Tibial artery (tissue), 4 donors: ENCODE data around the gene SUMO4.

Experiments
- DNase-seq, 2 donors: peaks; one replicate each; pipeline ENCODE4 v3.0.0-alpha.2; 2019
- H3K27ac ChIP-seq, 2 donors: fragments of 200-600 bp; sonication (generic) in 1 of 2; 1 replicate in 1 of 2; 2 replicates in 1 of 2; pipeline ENCODE4 v1.5.1; 2018 to 2019; ENCODE audit warnings: mild to moderate bottlenecking in 1 of 2
- H3K27me3 ChIP-seq, 2 donors: fragments of 200-600 bp; sonication (generic) in 1 of 2; one replicate each; pipeline versions ENCODE4 v1.5.1 to v1.6.0; 2016 to 2019
- H3K36me3 ChIP-seq, 3 donors: fragments of 200-600 bp; sonication (generic) in 2 of 3; one replicate each; pipeline ENCODE4 v1.5.1; 2016 to 2019; ENCODE audit warnings: mild to moderate bottlenecking in 2 of 3
- H3K4me1 ChIP-seq, 4 donors: fragments of 200-600 bp; sonication (generic) in 2 of 4; 1 replicate in 3 of 4; 2 replicates in 1 of 4; pipeline ENCODE4 v1.5.1; 2016 to 2019
- H3K4me3 ChIP-seq, 2 donors: fragments of 200-600 bp; sonication (generic) in 1 of 2; 1 replicate in 1 of 2; 2 replicates in 1 of 2; pipeline ENCODE4 v1.5.1; 2018 to 2019; ENCODE audit warnings: mild to moderate bottlenecking in 2 of 2
- H3K9me3 ChIP-seq, 3 donors: fragments of 200-600 bp; sonication (generic) in 1 of 3; one replicate each; pipeline ENCODE4 v1.5.1; 2016 to 2019
- CTCF ChIP-seq, 2 experiments: fragments of 200-600 bp in 1 of 2; fragments of 450-650 bp in 1 of 2; IDR thresholded peaks; one replicate each; pipeline ENCODE4 v1.5.1; 2017 to 2019; ENCODE audit warnings: antibody characterized with exemption in 2 of 2, mild to moderate bottlenecking in 1 of 2, moderate library complexity in 1 of 2
- intact Hi-C: fragments of 100-400 bp; cut with DNase I; formaldehyde crosslinking; loops from one replicate; pipeline ENCODE4 v1.15.0; 2023; ENCODE audit warnings: low total_unique reads

SUMO4 gene

GRCh38 chr6:149366267-149366921, 33.7 kb upstream of the SUMO4 start:
- peaks cover 0 to 47% (median 16%) of the 10 kb centered on the region in 4 donors for H3K4me1 ChIP-seq
- intact Hi-C loops, result no loop called here
- TF ChIP-seq CTCF (IDR thresholded peaks at IDR 0.05), result no peak
- H3K9me3 ChIP-seq, result no peaks in the 10 kb centered on the region
- DNase-seq, result no peak
- H3K27ac ChIP-seq, result no peak overlapping the region
- no peak overlapping the region for H3K4me3 ChIP-seq
- H3K27me3 ChIP-seq, result no peaks in the 10 kb centered on the region
- H3K36me3 ChIP-seq, result peaks cover 0 to 3% (median 0%) of the 10 kb centered on the region in 3 donors

GRCh38 chr6:149368065-149368464, 32.0 kb upstream of the SUMO4 start:
- H3K27me3 ChIP-seq, result no peaks in the 10 kb centered on the region
- H3K27ac ChIP-seq, result no peak overlapping the region
- no peak overlapping the region for H3K4me3 ChIP-seq
- H3K9me3 ChIP-seq, result no peaks in the 10 kb centered on the region
- peaks cover 0 to 47% (median 16%) of the 10 kb centered on the region in 4 donors for H3K4me1 ChIP-seq
- intact Hi-C loops, result no loop called here
- no peak for TF ChIP-seq CTCF (IDR thresholded peaks at IDR 0.05)
- H3K36me3 ChIP-seq, result peaks cover 0 to 7% (median 0%) of the 10 kb centered on the region in 3 donors
- DNase-seq, result no peak

- H3K4me1 ChIP-seq, result peaks cover 0 to 24% (median 8%) of the 10 kb centered on the region in 4 donors
- intact Hi-C loops, result no loop called here
- no peak overlapping the region for H3K4me3 ChIP-seq
- no peaks in the 10 kb centered on the region for H3K9me3 ChIP-seq
- TF ChIP-seq CTCF (IDR thresholded peaks at IDR 0.05), result no peak
- H3K27me3 ChIP-seq, result no peaks in the 10 kb centered on the region
- DNase-seq, result no peak
- peaks cover 0 to 7% (median 0%) of the 10 kb centered on the region in 3 donors for H3K36me3 ChIP-seq
- H3K27ac ChIP-seq, result no peak overlapping the region
Measured at GRCh38 chr6:149371154-149371553, 28.9 kb upstream of the SUMO4 start.

GRCh38 chr6:149372062-149372461, 28.0 kb upstream of the SUMO4 start:
- DNase-seq, result no peak
- no peaks in the 10 kb centered on the region for H3K27me3 ChIP-seq
- peaks cover 0 to 7% (median 0%) of the 10 kb centered on the region in 3 donors for H3K36me3 ChIP-seq
- H3K4me1 ChIP-seq, result peaks cover 0 to 21% (median 7%) of the 10 kb centered on the region in 4 donors
- TF ChIP-seq CTCF (IDR thresholded peaks at IDR 0.05), result no peak
- no peaks in the 10 kb centered on the region for H3K9me3 ChIP-seq
- H3K4me3 ChIP-seq, result no peak overlapping the region
- intact Hi-C loops, result no loop called here
- no peak overlapping the region for H3K27ac ChIP-seq

- H3K9me3 ChIP-seq, result no peaks in the 10 kb centered on the region
- no peak for TF ChIP-seq CTCF (IDR thresholded peaks at IDR 0.05)
- no peaks in the 10 kb centered on the region for H3K27me3 ChIP-seq
- no peak for DNase-seq
- H3K4me3 ChIP-seq, result no peak overlapping the region
- intact Hi-C loops, result no loop called here
- H3K36me3 ChIP-seq, result peaks cover 0 to 14% (median 6%) of the 10 kb centered on the region in 3 donors
- no peak overlapping the region for H3K27ac ChIP-seq
- H3K4me1 ChIP-seq, result peaks cover 0 to 15% (median 1%) of the 10 kb centered on the region in 4 donors
Measured at GRCh38 chr6:149373511-149373910, 26.6 kb upstream of the SUMO4 start.
